T follicular helper cell (primary cell): ENCODE results near the gene ZNF646.
A peak's percentile ranks its signal among the peaks of the same experiment; 100 is the strongest.

ENCODE experiments used
- DNase-seq: peaks from one replicate; pipeline ENCODE4 v3.0.0-alpha.2; 2020; ENCODE audit warnings: low read depth

The ZNF646 gene

GRCh38 chr16:31064882-31065461 lies 9.2 kb upstream of the ZNF646 start:
- no peak for DNase-seq

- no peak for DNase-seq
These were observed 6.9 kb upstream of the ZNF646 start for GRCh38 chr16:31067342-31067741.

- no peak for DNase-seq
These were observed 2.4 kb upstream of the ZNF646 start for GRCh38 chr16:31071861-31072260.

- no peak for DNase-seq
These were observed 1.6 kb upstream of the ZNF646 start for GRCh38 chr16:31072540-31073141.

GRCh38 chr16:31073142-31073969 lies 866 bp upstream of the ZNF646 start:
- DNase-seq: peak; percentile 82

- no peak for DNase-seq
These were observed 577 bp downstream of the ZNF646 start for GRCh38 chr16:31074814-31075183.

- DNase-seq: no peak
These were observed 2.1 kb downstream of the ZNF646 start for GRCh38 chr16:31076319-31076718.

GRCh38 chr16:31077024-31077423 lies 2.8 kb downstream of the ZNF646 start:
- DNase-seq: no peak

- no peak for DNase-seq
These were observed 3.6 kb downstream of the ZNF646 start for GRCh38 chr16:31077592-31078396.

GRCh38 chr16:31078597-31079341 lies 4.5 kb downstream of the ZNF646 start:
- DNase-seq: no peak

- no peak for DNase-seq
These were observed 5.2 kb downstream of the ZNF646 start for GRCh38 chr16:31079342-31079944.

- no peak for DNase-seq
These were observed 5.9 kb downstream of the ZNF646 start for GRCh38 chr16:31080035-31080629.

GRCh38 chr16:31080756-31081419 lies 6.7 kb downstream of the ZNF646 start:
- no peak for DNase-seq

GRCh38 chr16:31081428-31082351 lies 7.5 kb downstream of the ZNF646 start:
- no peak for DNase-seq

- DNase-seq: no peak
These were observed 8.3 kb downstream of the ZNF646 start for GRCh38 chr16:31082368-31083045.

GRCh38 chr16:31083081-31083480 lies 8.9 kb downstream of the ZNF646 start:
- no peak for DNase-seq

GRCh38 chr16:31083556-31083955 lies 9.3 kb downstream of the ZNF646 start:
- no peak for DNase-seq

- DNase-seq: no peak
These were observed 9.8 kb downstream of the ZNF646 start for GRCh38 chr16:31083981-31084380.
